OCI-LY7 (cell line): ENCODE data around the gene SPR. TPM values are rescaled to one million over a fixed set of nuclear protein-coding genes. Genes with fewer than 3 reads are reported as not detected.

Experiments used
- BruUV-seq: library from RNA; stranded (reverse); fragments of 400-500 nt; replicated peaks from 2 replicates; lab custom pipeline; 2021; lab: Mats Ljungman, UMichigan
- CTCF ChIA-PET: fragments of 300-600 bp; sonication (Branson Sonifier 250); formaldehyde crosslinking; loops from one replicate; lab custom pipeline; 2022; ENCODE audit warnings: antibody characterized with exemption; ENCODE audit not compliant: unreplicated experiment; lab: Charles Lee
- POLR2A ChIA-PET: fragments of 300-600 bp; sonication (Branson Sonifier 250); formaldehyde crosslinking; loops from one replicate; lab custom pipeline; 2022; ENCODE audit warnings: antibody characterized with exemption; lab: Charles Lee
- DNase-seq: peaks from one replicate; pipeline ENCODE4 v3.0.0-alpha.2; 2015; ENCODE audit warnings: low spot score
- H2AFZ ChIP-seq: fragments of 200-600 bp; sonication (generic), shearing (Covaris generic); 2 replicates; pipeline ENCODE4 v1.6.1; 2014; ENCODE audit warnings: mild to moderate bottlenecking, antibody characterized with exemption, low read length, moderate library complexity
- H3K27ac ChIP-seq: fragments of 200-600 bp; sonication (generic); 2 replicates; pipeline ENCODE4 v1.5.1; 2014; ENCODE audit warnings: mixed run types, low read depth, mild to moderate bottlenecking, moderate library complexity, low read length, inconsistent platforms; ENCODE audit not compliant: poor library complexity, severe bottlenecking
- H3K36me3 ChIP-seq: fragments of 200-600 bp; sonication (generic); 2 replicates; pipeline ENCODE4 v1.6.1; 2014; ENCODE audit warnings: mild to moderate bottlenecking, antibody characterized with exemption, low read length, moderate library complexity, mixed read lengths; ENCODE audit not compliant: insufficient read depth
- H3K4me1 ChIP-seq: fragments of 200-600 bp; sonication (generic); 2 replicates; pipeline ENCODE4 v1.5.1; 2014; ENCODE audit warnings: mild to moderate bottlenecking, low read length; ENCODE audit not compliant: insufficient read depth, poor library complexity, severe bottlenecking
- H3K4me2 ChIP-seq: fragments of 200-600 bp; sonication (generic); 2 replicates; pipeline ENCODE4 v1.6.1; 2014; ENCODE audit warnings: mild to moderate bottlenecking, low read length
- H3K4me3 ChIP-seq: fragments of 200-600 bp; sonication (generic); 2 replicates; pipeline ENCODE4 v1.5.1; 2014; ENCODE audit warnings: mild to moderate bottlenecking, low read depth, low read length; ENCODE audit not compliant: poor library complexity, severe bottlenecking
- H3K79me2 ChIP-seq: fragments of 200-600 bp; sonication (generic); 2 replicates; pipeline ENCODE4 v1.6.1; 2016; ENCODE audit warnings: low read depth, mild to moderate bottlenecking, low read length, moderate library complexity, mixed read lengths; ENCODE audit not compliant: insufficient read depth
- H3K9me2 ChIP-seq: fragments of 200-600 bp; sonication (generic); 2 replicates; pipeline ENCODE4 v1.6.1; 2016; ENCODE audit warnings: mild to moderate bottlenecking, low read length, mixed read lengths; ENCODE audit not compliant: insufficient read depth
- H3K9me3 ChIP-seq: fragments of 200-600 bp; sonication (generic); 2 replicates; pipeline ENCODE4 v1.6.1; 2014; ENCODE audit warnings: mild to moderate bottlenecking, mixed run types, low read length, mixed read lengths
- H4K20me1 ChIP-seq: fragments of 200-600 bp; sonication (generic); 2 replicates; pipeline ENCODE4 v1.6.1; 2014; ENCODE audit warnings: mild to moderate bottlenecking, antibody characterized with exemption, low read length, moderate library complexity, mixed read lengths; ENCODE audit not compliant: insufficient read depth
- CTCF ChIP-seq: fragments of 200-600 bp; sonication (generic); conservative IDR thresholded peaks from 2 replicates; pipeline ENCODE4 v1.5.1; 2014; ENCODE audit warnings: mild to moderate bottlenecking, antibody characterized with exemption, low read length, moderate library complexity, mixed read lengths
- EZH2phosphoT487 ChIP-seq: fragments of 200-600 bp; sonication (generic); IDR thresholded peaks from 2 replicates; pipeline ENCODE4 v1.6.1; 2018; ENCODE audit warnings: low read depth, borderline replicate concordance, mild to moderate bottlenecking, mixed run types, antibody characterized with exemption, low read length, moderate library complexity, mixed read lengths
- intact Hi-C: fragments of 100-400 bp; cut with micrococcal nuclease; formaldehyde crosslinking; loops from one replicate; pipeline ENCODE4 v1.10.0; 2022; ENCODE audit not compliant: unreplicated experiment
- total RNA-seq, 2 experiments: library from RNA; depleted of rRNA in 1 of 2; stranded (reverse); fragments of >200 nt in 1 of 2; shearing (Covaris generic) in 1 of 2; gene quantifications; 2 replicates each; pipeline ENCODE4 v1.2.3, GENCODE V29; 2014 to 2022

Gene SPR
- total RNA-seq, 2 experiments from 2014 or later, result not detected

DNA sequence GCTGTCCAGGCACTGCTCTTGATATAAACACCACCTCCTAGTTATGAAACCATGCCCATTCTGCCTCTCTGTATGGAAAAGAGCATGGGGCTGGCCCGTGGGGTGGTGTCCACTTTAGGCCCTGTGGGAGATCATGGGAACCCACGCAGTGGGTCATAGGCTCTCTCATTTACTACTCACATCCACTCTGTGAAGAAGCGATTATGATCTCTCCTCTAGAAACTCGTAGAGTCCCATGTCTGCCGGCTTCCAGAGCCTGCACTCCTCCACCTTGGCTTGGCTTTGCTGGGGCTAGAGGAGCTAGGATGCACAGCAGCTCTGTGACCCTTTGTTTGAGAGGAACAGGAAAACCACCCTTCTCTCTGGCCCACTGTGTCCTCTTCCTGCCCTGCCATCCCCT lies 46.0 kb downstream of the SPR start:
- Histone ChIP-seq H4K20me1 (no peaks in the 10 kb centered on the region), H2AFZ (no peak overlapping the region), H3K4me1 (no peaks in the 10 kb centered on the region), H3K9me3 (no peaks in the 10 kb centered on the region), H3K27ac (no peak overlapping the region), H3K4me3 (no peak overlapping the region), H3K79me2 (no peaks in the 10 kb centered on the region), H3K4me2 (no peak overlapping the region), H3K36me3 (no peaks in the 10 kb centered on the region), H3K9me2 (no peaks in the 10 kb centered on the region)
- intact Hi-C loops, result no loop called here
- no TSS peak for BruUV-seq
- no peak for TF ChIP-seq EZH2phosphoT487
- no peak for TF ChIP-seq CTCF
- no peak for DNase-seq
- CTCF ChIA-PET, result no interaction called here
- POLR2A ChIA-PET, result no interaction called here

- no peak for DNase-seq
- no peaks in the 10 kb centered on the region for H3K4me1 ChIP-seq
- H3K27ac ChIP-seq, result no peak overlapping the region
- no peak overlapping the region for H3K4me2 ChIP-seq
- no peaks in the 10 kb centered on the region for H3K9me3 ChIP-seq
- H3K4me3 ChIP-seq, result no peak overlapping the region
- H3K9me2 ChIP-seq, result no peaks in the 10 kb centered on the region
- no peak overlapping the region for H2AFZ ChIP-seq
- CTCF ChIA-PET, result no interaction called here
- BruUV-seq, result no TSS peak
- POLR2A ChIA-PET, result no interaction called here
- H3K36me3 ChIP-seq, result no peaks in the 10 kb centered on the region
- TF ChIP-seq EZH2phosphoT487 (no peak), CTCF (no peak)
- H3K79me2 ChIP-seq, result no peaks in the 10 kb centered on the region
- no peaks in the 10 kb centered on the region for H4K20me1 ChIP-seq
- intact Hi-C loops, result no loop called here
Observed at GRCh38 chr2:72933646-72934151, 46.5 kb downstream of the SPR start.

- no peak overlapping the region for H3K27ac ChIP-seq
- H4K20me1 ChIP-seq, result no peaks in the 10 kb centered on the region
- H3K4me1 ChIP-seq, result no peaks in the 10 kb centered on the region
- H3K9me3 ChIP-seq, result no peaks in the 10 kb centered on the region
- intact Hi-C loops, result no loop called here
- no peaks in the 10 kb centered on the region for H3K79me2 ChIP-seq
- CTCF ChIA-PET, result interaction anchor here (0.6 kb wide), 2 partner anchors 49 to 243 kb away, joined by 3 to 4 read pairs; no protein-coding TSS in a partner anchor
- no peak for TF ChIP-seq EZH2phosphoT487
- TF ChIP-seq CTCF, result peak; percentile 43; the same call in 1 of the 2 replicates
- no peaks in the 10 kb centered on the region for H3K9me2 ChIP-seq
- H3K4me3 ChIP-seq, result no peak overlapping the region
- H2AFZ ChIP-seq, result no peak overlapping the region
- POLR2A ChIA-PET, result no interaction called here
- no TSS peak for BruUV-seq
- H3K4me2 ChIP-seq, result no peak overlapping the region
- no peaks in the 10 kb centered on the region for H3K36me3 ChIP-seq
- peak; percentile 18 for DNase-seq
Observed at GRCh38 chr2:72934683-72935610, 47.7 kb downstream of the SPR start.
